ENCODE measurements around the gene ACTR5.
A peak's percentile ranks its signal among the peaks of the same experiment; 100 is the strongest.

ACTR5 gene

DNA sequence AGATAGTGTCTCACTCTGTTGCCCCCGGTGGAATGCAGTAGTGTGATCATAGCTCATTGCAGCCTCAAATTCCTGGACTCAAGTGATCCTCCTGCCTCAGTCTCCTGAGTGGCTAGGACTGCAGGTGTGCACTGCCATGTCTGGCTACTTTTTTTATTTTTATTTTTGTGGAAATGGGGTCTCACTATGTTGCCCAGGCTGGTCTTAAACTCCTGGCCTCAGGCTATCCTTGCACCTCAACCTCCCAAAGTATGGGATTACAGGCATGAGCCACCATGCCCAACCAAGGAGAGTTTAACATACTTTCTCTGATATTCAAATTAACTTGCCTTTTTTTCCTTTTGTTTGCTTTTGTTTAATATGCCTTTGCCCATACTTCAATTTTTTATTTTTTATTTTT is 10.4 kb upstream of the ACTR5 start:
- TF ChIP-seq, protein P1, sequence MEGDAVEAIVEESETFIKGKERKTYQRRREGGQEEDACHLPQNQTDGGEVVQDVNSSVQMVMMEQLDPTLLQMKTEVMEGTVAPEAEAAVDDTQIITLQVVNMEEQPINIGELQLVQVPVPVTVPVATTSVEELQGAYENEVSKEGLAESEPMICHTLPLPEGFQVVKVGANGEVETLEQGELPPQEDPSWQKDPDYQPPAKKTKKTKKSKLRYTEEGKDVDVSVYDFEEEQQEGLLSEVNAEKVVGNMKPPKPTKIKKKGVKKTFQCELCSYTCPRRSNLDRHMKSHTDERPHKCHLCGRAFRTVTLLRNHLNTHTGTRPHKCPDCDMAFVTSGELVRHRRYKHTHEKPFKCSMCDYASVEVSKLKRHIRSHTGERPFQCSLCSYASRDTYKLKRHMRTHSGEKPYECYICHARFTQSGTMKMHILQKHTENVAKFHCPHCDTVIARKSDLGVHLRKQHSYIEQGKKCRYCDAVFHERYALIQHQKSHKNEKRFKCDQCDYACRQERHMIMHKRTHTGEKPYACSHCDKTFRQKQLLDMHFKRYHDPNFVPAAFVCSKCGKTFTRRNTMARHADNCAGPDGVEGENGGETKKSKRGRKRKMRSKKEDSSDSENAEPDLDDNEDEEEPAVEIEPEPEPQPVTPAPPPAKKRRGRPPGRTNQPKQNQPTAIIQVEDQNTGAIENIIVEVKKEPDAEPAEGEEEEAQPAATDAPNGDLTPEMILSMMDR (IDR thresholded peaks at IDR 0.05; ENCODE audit: low read depth, low read length), result no peak
- TF ChIP-seq POLR2A (IDR thresholded peaks at IDR 0.05; ENCODE audit: extremely low read depth, insufficient read length) (no peak), MYC (IDR thresholded peaks at IDR 0.05; ENCODE audit: low read depth, low read length) (no peak)
- TF ChIP-seq, protein P2, sequence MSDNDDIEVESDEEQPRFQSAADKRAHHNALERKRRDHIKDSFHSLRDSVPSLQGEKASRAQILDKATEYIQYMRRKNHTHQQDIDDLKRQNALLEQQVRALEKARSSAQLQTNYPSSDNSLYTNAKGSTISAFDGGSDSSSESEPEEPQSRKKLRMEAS (IDR thresholded peaks at IDR 0.05; ENCODE audit: low read depth, low read length), result no peak
- H3K4me3 ChIP-seq (ENCODE audit: low read depth, low read length), result no peak overlapping the region
- DNase-seq (ENCODE audit: low read depth), result no peak

DNA sequence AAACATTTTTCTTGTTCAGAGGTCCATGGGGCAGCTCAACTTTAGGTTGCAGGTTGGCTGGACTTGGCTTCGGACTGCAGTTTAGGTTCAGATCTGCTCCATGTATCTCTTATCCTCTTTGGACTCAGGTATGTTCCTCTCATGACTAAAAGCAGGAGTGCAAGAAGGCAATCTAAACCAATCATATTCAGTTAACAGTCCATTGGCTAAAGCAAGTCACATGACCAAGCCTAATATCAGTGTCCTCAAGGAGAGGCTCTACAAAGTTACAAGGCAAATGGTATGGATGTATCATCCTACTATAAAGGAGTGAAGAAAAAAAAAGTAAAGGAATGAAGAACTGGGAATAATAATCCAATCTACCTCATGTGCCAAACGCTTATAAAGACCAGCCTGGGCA is 2.5 kb upstream of the ACTR5 start:
- DNase-seq (ENCODE audit: low read depth), result no peak
- no peak overlapping the region for H3K4me3 ChIP-seq (ENCODE audit: low read depth, low read length)
- TF ChIP-seq, protein P1 (IDR thresholded peaks at IDR 0.05; ENCODE audit: low read depth, low read length), result no peak
- TF ChIP-seq, protein P2 (IDR thresholded peaks at IDR 0.05; ENCODE audit: low read depth, low read length), result no peak
- TF ChIP-seq POLR2A (IDR thresholded peaks at IDR 0.05; ENCODE audit: extremely low read depth, insufficient read length) (no peak), MYC (IDR thresholded peaks at IDR 0.05; ENCODE audit: low read depth, low read length) (no peak)

DNA sequence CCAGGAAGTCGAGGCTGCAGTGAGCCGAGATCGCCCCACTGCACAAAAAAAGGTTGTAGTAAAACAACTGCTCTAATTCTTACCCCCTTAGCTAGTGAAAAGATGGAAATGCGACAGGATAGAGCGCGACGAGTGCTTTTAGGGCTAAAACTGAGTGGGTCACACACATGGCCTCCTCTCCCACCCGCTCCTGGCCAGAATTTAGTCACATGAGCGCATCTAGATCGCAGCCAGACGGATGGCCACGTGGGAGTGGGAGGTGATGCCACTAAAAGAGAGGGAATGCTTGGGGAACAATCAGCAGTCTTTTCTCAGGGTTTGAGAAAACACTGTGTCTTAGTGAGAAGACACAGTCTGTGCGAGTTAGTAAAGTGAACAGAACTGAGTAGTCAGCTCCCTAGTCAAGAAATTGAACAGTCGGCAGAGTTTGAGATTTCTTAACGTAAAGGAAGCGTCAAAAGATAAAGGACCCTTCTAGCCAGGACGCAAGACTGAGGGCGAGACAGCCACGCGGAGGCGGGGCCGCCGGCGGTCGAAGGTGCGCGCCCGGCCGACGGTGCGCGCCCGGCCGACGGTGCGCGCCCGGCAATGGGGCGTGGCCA is 664 bp upstream of the ACTR5 start:
- no peak for DNase-seq (ENCODE audit: low read depth)
- peak overlapping the region; percentile 55 for H3K4me3 ChIP-seq (ENCODE audit: low read depth, low read length)

DNA sequence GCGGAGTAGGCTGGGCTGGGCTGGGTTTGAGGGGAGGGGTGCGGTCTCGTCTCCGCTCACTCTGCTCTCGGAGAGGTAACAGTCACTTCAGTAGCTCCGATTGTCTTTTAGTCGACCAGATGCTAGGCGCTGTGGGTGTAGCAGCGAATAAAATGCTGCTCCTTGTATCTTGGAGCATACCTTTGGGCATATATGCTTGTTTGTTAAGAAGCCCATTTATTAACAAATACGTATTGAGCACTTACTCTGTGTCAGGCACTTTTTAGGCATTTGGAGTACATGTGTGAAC is 545 bp downstream of the ACTR5 start:
- peak; percentile 43 for DNase-seq (ENCODE audit: low read depth)
- TF ChIP-seq MYC (IDR thresholded peaks at IDR 0.05; ENCODE audit: low read depth, low read length), result no peak
- peak overlapping the region; percentile 84 for H3K4me3 ChIP-seq (ENCODE audit: low read depth, low read length)

More for the DNA sequence above, 664 bp upstream of the ACTR5 start:
- TF ChIP-seq, protein P1 (IDR thresholded peaks at IDR 0.05; ENCODE audit: low read depth, low read length), result no peak
- no peak for TF ChIP-seq POLR2A (IDR thresholded peaks at IDR 0.05; ENCODE audit: extremely low read depth, insufficient read length)
- TF ChIP-seq MYC (IDR thresholded peaks at IDR 0.05; ENCODE audit: low read depth, low read length), result no peak; the same call in 1 of the 2 replicates
- TF ChIP-seq, protein P2 (IDR thresholded peaks at IDR 0.05; ENCODE audit: low read depth, low read length), result peak; percentile 52; the same call in 1 of the 2 replicates

DNA sequence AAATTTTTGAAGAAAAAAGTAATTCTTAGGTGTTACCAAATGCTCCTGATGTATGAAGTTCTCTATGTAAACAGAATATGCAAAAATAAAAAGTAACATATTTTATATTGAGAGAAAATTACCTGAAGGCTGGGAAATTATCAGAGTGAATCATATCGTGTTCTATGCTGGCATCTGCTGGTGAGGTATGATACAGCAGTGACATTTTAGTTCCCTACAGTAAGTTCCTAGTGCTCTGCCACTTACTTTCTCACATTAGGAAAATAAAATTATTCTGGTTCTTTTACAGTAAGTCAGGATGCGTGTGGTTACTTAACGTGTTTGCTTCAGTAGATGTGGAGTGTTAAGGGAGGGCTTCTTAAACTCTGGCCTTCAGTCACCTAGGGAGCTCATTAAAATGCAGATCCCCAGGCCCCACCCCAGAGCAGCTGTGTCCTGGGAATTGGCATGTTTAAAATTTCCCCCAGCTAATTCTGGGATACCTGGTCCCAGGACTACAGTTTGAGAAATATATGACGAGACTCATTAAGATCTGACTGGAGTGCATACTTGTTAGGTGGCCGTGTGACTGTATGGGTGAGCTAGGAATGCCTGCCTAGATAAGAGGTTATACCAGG is 3.2 kb downstream of the ACTR5 start:
- DNase-seq (ENCODE audit: low read depth), result peak; percentile 55
- TF ChIP-seq, protein P2 (IDR thresholded peaks at IDR 0.05; ENCODE audit: low read depth, low read length), result no peak
- TF ChIP-seq MYC (IDR thresholded peaks at IDR 0.05; ENCODE audit: low read depth, low read length), result no peak
- TF ChIP-seq POLR2A (IDR thresholded peaks at IDR 0.05; ENCODE audit: extremely low read depth, insufficient read length), result no peak
- TF ChIP-seq, protein P1 (IDR thresholded peaks at IDR 0.05; ENCODE audit: low read depth, low read length), result peak; percentile 72
- H3K4me3 ChIP-seq (ENCODE audit: low read depth, low read length), result no peak overlapping the region

DNA sequence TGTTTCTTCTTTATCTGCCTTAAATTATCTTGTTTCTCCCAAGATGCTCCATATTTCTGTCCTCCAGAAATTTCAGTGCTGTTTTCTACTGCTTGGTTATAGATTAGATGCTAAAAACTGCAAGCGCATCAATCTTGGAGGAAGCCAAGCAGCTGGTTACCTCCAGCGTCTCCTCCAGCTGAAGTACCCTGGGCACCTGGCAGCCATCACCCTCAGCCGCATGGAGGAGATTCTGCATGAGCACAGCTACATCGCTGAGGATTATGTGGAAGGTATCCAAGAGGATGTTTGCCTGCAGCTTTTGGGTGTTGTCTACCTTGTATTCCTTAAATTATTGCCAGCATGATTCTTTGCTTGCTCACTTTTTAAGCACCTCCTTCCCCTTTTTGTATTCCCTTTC is 3.8 kb downstream of the ACTR5 start:
- TF ChIP-seq, protein P1 (IDR thresholded peaks at IDR 0.05; ENCODE audit: low read depth, low read length), result no peak
- TF ChIP-seq MYC (IDR thresholded peaks at IDR 0.05; ENCODE audit: low read depth, low read length), result no peak
- TF ChIP-seq, protein P2 (IDR thresholded peaks at IDR 0.05; ENCODE audit: low read depth, low read length), result no peak
- TF ChIP-seq POLR2A (IDR thresholded peaks at IDR 0.05; ENCODE audit: extremely low read depth, insufficient read length), result no peak
- DNase-seq (ENCODE audit: low read depth), result no peak
- H3K4me3 ChIP-seq (ENCODE audit: low read depth, low read length), result no peak overlapping the region

Measured in NB4 (cell line).